H1 (cell line): ENCODE results near the gene ZNF565.

Source experiments
- CEBPB ChIP-seq: IDR thresholded peaks from 2 replicates; pipeline ENCODE4 v1.6.1; 2012; ENCODE audit warnings: low read depth, low read length
- CTCF ChIP-seq, 3 experiments: IDR thresholded peaks; 1 replicate in 2 of 3; 2 replicates in 1 of 3; pipeline versions ENCODE4 v1.5.1 to v1.6.1; 2011; ENCODE audit warnings: low read length in 3 of 3, mild to moderate bottlenecking in 3 of 3, inconsistent platforms in 2 of 3, low read depth in 1 of 3, moderate library complexity in 1 of 3; ENCODE audit not compliant: insufficient read depth in 1 of 3; ENCODE audit errors: control extremely low read depth in 1 of 3
- EP300 ChIP-seq, 2 experiments: IDR thresholded peaks; 1 replicate in 1 of 2; 2 replicates in 1 of 2; pipeline ENCODE4 v1.6.1; 2011 to 2012; ENCODE audit warnings: low read depth in 2 of 2, low read length in 2 of 2, mild to moderate bottlenecking in 2 of 2, borderline replicate concordance in 1 of 2, inconsistent platforms in 1 of 2, moderate library complexity in 1 of 2
- EZH2 ChIP-seq: fragments of 200-600 bp; sonication (generic); IDR thresholded peaks from 2 replicates; pipeline ENCODE4 v1.7.1; 2012; ENCODE audit warnings: low read depth, mild to moderate bottlenecking, moderate library complexity, low read length, inconsistent platforms; ENCODE audit not compliant: severe bottlenecking
- HDAC6 ChIP-seq: IDR thresholded peaks from one replicate; pipeline ENCODE4 v1.7.1; 2012; ENCODE audit warnings: low read depth, mild to moderate bottlenecking, inconsistent platforms, low read length, moderate library complexity
- NRF1 ChIP-seq: IDR thresholded peaks from 2 replicates; pipeline ENCODE4 v1.6.1; 2011; ENCODE audit warnings: mild to moderate bottlenecking, low read depth, low read length, improper control_type of control experiment
- POLR2A ChIP-seq, 2 experiments: IDR thresholded peaks; 1 replicate in 1 of 2; 2 replicates in 1 of 2; pipeline ENCODE4 v1.6.1; 2011; ENCODE audit warnings: low read depth in 2 of 2, low read length in 2 of 2, mild to moderate bottlenecking in 2 of 2; ENCODE audit errors: control extremely low read depth in 1 of 2
- POLR2AphosphoS5 ChIP-seq: IDR thresholded peaks from 2 replicates; pipeline ENCODE4 v1.6.1; 2011; ENCODE audit warnings: low read depth, low read length
- RNF2 ChIP-seq: fragments of 200-900, 300-1000 bp; sonication (generic); IDR thresholded peaks from 2 replicates; pipeline ENCODE4 v1.7.1; 2016; ENCODE audit warnings: borderline replicate concordance, low read depth, mild to moderate bottlenecking, antibody characterized with exemption, low read length; ENCODE audit not compliant: poor library complexity, severe bottlenecking; ENCODE audit errors: missing control alignments
- SP1 ChIP-seq: IDR thresholded peaks from 2 replicates; pipeline ENCODE4 v1.6.1; 2011; ENCODE audit warnings: low read depth, low read length
- TAF1 ChIP-seq: IDR thresholded peaks from 2 replicates; pipeline ENCODE4 v1.6.1; 2011; ENCODE audit warnings: mild to moderate bottlenecking, low read depth, low read length

GRCh38 chr19:36150586-36150985 is 63.9 kb downstream of the ZNF565 start:
- no peak for TF ChIP-seq CTCF (IDR thresholded peaks at IDR 0.05; ENCODE audit: control extremely low read depth in 1 of 3, insufficient read depth in 1 of 3, low read depth in 1 of 3, low read length in 3 of 3)
- no peak for TF ChIP-seq EZH2
- TF ChIP-seq NRF1, result no peak
- TF ChIP-seq TAF1, result no peak
- TF ChIP-seq EP300 (IDR thresholded peaks at IDR 0.05; ENCODE audit: borderline replicate concordance in 1 of 2, low read depth in 2 of 2, low read length in 2 of 2), result no peak
- no peak for TF ChIP-seq POLR2A (IDR thresholded peaks at IDR 0.05; ENCODE audit: control extremely low read depth in 1 of 2, low read depth in 2 of 2, low read length in 2 of 2)
- TF ChIP-seq POLR2AphosphoS5, result no peak
- no peak for TF ChIP-seq SP1
- TF ChIP-seq RNF2, result no peak
- no peak for TF ChIP-seq HDAC6
- no peak for TF ChIP-seq CEBPB
